ENCODE results near the gene NEUROG1.

DNA sequence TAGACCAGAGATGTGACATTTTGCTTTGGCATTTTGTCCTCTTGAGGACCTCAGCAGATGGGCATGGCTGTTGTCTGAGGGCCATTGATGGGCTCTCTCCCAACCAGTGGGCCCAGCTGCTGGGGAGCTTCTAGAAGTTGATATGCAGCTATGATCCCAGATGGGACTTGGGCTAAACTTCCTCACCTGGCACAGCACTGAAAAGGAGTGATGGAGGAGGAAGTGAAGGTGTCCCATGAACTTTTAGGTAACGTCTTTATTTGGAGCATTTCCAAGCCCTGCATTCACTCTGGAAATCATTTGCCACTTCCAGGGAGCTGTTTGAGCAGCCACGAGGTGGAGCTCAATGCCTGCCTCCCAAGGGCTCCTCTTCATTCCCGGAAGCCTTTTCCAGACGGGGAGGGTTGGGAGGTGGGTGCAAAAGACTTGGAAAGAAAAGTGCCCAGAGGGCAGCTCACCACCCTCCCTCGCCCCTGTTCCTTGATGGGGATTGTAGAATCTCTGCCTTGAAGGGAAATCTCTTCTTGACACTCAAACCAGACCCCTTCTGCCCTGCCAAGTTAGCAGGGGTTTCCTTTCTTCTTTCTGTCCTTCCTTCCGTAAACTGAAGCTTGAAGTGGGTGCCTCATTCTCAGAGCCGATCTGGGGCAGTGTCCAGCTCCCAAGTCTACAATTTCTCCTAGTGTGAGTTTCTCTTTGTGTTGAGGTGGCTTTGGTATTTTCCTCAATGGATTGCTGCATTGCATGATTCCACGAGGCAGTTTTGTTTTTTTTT, 18.1 kb upstream of the NEUROG1 start:
- TF ChIP-seq, protein P1, sequence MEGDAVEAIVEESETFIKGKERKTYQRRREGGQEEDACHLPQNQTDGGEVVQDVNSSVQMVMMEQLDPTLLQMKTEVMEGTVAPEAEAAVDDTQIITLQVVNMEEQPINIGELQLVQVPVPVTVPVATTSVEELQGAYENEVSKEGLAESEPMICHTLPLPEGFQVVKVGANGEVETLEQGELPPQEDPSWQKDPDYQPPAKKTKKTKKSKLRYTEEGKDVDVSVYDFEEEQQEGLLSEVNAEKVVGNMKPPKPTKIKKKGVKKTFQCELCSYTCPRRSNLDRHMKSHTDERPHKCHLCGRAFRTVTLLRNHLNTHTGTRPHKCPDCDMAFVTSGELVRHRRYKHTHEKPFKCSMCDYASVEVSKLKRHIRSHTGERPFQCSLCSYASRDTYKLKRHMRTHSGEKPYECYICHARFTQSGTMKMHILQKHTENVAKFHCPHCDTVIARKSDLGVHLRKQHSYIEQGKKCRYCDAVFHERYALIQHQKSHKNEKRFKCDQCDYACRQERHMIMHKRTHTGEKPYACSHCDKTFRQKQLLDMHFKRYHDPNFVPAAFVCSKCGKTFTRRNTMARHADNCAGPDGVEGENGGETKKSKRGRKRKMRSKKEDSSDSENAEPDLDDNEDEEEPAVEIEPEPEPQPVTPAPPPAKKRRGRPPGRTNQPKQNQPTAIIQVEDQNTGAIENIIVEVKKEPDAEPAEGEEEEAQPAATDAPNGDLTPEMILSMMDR (conservative IDR thresholded peaks at IDR 0.05; ENCODE audit: low read depth, low read length) = peak; percentile 66
- no peak for TF ChIP-seq EZH2 (IDR thresholded peaks at IDR 0.05; ENCODE audit: borderline replicate concordance, low read depth, low read length, poor library complexity, severe bottlenecking)
